Right ventricle myocardium superior (tissue), 1 donor: ENCODE data around the gene CPTP. TPM values are rescaled to one million over a fixed set of nuclear protein-coding genes. Genes with fewer than 3 reads are reported as not detected.
"Not testable (repeated sequence)": the region's sequence is repeated elsewhere in the genome, so short reads cannot be mapped to it uniquely, and the experiment has no call there.

Experiments
- ATAC-seq: fragments of 200-7000 bp; cut with Tn5 transposase; one replicate; pipeline ENCODE4 v1.9.1; 2020; ENCODE audit warnings: mild to moderate bottlenecking; ENCODE audit not compliant: poor library complexity
- DNase-seq: peaks from one replicate; pipeline ENCODE4 v3.0.0-alpha.2; 2020
- intact Hi-C: fragments of 100-400 bp; cut with DNase I; formaldehyde crosslinking; loops from one replicate; pipeline ENCODE4 v1.11.2; 2022
- total RNA-seq: library from RNA; stranded (reverse); fragmentation: NEBNext Ultra II Directional; extraction: Animal tissue kit (Norgen Biotek cat#: 25700); gene quantifications from one replicate; pipeline ENCODE4 v1.2.1, GENCODE V29; 2021
- donor health status: DM: no; HTN: yes; CAD: no; lungs with severe emphysema.

CPTP gene
- total RNA-seq, 1 donor from 2014 or later, result 113 TPM

DNA sequence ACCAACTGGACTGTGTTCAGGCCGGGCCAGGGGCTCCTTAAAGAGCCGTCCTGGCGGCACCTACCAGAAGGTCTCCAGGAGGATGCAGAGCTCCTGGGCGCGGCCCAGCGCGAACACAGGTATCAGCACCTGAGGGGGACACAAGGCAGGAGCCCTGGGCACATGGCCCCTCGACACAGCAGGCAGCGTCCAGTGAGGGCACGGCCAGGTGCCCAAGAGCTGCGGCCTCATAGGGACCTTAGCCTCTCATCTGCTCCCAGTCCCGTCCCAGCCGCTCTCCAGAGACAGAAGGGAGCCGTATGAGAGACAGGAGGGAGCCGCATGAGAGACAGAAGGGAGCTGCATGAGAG lies 10.4 kb upstream of the CPTP start:
- DNase-seq (no peak), ATAC-seq (no peak)
- intact Hi-C loops, result no loop called here

DNA sequence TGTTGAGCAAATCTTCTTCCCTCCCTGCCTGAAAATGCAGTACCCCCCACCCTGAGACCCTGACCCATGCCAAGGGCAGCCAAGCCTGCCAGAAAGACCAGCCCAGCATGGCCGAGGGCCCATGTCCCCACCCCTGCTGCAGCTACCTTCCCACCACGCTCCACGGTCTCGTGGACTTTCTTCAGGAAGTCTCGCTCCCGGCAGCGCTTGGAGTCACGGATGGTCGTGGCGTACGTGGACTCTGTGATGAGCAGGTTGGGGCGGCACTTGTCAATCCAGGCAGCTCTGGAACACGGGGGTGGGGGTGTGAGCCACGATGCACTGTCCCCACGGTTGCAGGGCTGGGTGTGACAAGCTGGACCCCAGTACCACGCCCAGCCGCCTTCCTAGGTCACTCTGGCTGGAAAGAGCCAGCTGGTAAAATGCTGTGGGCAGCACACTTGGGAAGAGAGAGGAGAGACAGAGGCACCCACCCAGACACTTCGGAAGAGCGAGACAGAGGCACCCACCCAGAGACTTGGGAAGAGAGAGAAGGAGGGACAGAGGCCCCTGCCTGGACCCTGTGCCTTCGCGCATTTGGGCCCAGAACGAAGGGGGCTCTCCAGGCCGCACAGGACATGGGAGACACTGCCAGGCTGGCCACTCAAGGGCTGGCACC lies 9.8 kb upstream of the CPTP start:
- ATAC-seq, result no peak
- no peak for DNase-seq
- intact Hi-C loops, result no loop called here

DNA sequence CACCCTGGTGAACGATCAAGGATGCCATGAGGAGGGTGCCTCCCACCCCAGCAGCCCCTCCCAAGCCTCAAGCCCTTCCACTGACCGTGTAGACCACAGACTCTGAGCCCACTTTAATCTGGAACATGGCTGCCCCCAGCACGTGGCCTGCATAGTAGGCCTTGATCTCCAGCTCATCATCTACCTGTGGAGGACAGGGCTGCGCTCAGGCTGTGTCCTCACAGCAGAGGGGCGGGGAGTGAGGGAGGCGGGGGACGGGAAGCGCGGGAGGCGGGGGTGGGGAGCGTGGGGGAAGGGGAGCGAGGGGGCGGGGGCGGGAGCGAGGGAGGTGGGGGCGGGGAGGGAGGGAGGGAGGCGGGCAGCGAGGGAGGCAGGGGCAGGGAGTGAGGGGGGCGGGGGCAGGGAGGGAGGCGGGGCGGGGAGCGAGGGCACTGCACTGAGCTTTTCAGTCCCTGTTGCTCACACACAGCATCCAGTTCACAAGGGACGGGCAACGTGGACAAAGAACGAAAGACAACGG lies 9.1 kb upstream of the CPTP start:
- DNase-seq (no peak), ATAC-seq (no peak)
- intact Hi-C loops, result no loop called here

DNA sequence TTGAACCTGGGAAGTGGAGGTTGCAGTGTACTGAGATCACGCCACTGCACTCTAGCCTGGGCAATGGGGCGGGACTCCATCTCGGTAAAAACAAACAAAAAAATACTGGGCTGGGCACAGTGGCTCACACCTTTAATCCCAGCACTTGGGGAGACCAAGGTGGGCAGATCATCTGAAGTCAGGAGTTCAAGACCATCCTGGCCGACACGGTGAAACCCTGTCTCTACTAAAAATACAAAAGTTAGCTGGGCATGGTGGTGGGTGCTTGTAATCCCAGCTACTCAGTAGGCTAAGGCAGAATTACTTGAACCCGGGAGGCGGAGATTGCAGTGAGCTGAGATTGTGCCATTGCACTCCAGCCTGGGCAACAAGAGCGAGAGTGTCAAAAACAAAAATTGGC lies 8.4 kb upstream of the CPTP start:
- intact Hi-C loops, DNase-seq, ATAC-seq: not testable (repeated sequence)

DNA sequence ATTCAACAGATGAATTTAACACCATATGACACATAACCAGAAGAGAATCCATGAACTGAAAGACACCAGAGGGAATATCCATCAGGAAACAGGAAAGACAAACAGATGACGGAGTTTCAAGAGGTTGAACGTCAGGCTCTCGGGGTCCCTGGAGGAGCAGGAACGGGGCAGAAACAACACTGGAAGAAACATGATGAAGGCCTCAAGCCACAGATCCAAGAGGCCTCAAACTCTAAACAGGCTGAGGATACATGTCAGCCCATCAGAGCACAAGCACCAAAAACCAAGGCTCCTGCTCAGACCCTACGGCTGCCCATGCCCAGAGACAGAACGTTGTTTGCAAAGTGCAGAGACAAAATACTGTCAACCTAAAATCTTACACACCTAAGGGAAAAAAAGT lies 7.2 kb upstream of the CPTP start:
- intact Hi-C loops, result no loop called here
- no peak for DNase-seq
- ATAC-seq, result no peak

DNA sequence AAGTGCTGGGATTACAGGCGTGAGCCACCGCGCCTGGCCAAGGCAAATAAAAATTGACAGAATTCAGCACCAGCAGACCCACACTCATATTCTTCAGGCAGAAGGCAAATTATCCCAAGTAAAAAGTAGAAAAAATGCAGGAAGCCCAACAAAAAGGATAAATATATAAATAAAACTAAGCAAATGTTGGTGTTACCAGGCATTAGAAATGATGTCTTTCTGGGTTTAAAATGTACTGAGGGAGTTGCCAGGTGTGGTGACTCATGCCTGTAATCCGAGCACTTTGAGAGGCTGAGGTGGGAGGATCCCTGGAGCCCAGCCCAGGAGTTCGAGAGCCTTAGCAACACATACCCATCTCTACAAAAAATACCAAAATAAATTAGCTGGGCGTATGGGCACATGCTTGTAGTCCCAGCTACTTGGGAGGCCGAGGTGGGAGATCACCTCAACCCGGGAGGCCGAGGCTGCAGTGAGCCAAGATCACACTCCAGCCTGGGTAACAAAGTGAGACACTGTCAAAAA lies 6.4 kb upstream of the CPTP start:
- intact Hi-C loops, result no loop called here
- peak; percentile 87 for ATAC-seq
- DNase-seq, result peak; percentile 89

DNA sequence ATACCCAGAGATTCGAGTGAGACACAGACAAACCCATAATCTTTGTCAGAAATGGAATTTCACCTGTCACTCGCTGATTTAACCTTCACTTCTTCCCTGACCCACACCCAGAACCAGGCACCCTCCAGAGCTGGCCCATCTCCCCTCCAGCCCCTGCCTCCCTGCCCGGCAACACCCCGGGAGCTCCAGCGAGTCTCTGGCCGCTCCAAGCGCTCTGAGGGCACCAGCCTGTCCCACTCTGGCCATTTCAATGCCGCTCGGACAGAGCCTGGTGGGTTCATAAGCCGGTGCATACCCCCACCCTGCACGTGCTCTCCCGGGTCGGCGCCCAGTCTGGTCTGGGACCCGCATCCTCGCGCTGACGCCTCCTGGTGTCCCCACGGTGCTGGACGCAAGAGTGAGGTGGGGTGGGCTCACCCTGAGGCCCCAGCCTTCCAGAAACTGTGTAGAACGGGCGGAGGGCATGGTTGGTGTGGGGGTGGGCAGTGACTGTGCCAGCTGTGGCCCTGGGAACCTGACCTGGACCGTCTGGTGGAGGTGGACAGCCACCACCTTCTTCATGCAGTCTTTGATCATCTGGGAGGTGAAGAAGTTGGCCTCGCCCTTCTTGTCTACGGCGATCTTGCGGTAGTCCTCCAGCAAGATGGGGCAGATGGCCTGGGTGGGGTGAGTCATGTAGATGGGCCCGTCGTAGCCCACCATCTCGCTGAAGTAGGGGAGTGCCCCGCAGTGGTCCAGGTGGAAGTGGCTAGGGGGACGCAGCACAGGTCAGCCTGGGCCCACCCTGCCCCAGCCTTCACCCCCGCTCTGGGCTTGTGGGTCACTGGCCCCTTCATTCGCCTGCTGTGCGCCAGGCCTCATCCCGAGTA lies 5.6 kb upstream of the CPTP start:
- intact Hi-C loops, result no loop called here
- DNase-seq, result no peak

DNA sequence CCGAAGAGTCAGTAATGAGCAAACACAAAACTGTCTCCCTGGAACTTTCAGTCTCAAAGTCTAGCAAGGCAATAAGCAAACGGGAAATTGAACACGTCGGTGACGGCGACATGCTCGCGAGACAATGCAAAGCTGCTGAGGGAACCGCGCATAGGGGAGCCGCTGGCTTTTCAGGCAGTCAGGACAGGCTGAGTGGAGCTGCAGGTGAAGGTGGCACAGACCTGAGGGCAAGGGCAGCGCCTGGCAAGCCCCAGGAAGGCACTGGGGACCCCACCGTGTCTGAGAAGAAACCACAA lies 5.0 kb upstream of the CPTP start:
- DNase-seq, result no peak
- intact Hi-C loops, result no loop called here
- ATAC-seq, result no peak

More for the DNA sequence above, 5.6 kb upstream of the CPTP start:
- ATAC-seq, result no peak

DNA sequence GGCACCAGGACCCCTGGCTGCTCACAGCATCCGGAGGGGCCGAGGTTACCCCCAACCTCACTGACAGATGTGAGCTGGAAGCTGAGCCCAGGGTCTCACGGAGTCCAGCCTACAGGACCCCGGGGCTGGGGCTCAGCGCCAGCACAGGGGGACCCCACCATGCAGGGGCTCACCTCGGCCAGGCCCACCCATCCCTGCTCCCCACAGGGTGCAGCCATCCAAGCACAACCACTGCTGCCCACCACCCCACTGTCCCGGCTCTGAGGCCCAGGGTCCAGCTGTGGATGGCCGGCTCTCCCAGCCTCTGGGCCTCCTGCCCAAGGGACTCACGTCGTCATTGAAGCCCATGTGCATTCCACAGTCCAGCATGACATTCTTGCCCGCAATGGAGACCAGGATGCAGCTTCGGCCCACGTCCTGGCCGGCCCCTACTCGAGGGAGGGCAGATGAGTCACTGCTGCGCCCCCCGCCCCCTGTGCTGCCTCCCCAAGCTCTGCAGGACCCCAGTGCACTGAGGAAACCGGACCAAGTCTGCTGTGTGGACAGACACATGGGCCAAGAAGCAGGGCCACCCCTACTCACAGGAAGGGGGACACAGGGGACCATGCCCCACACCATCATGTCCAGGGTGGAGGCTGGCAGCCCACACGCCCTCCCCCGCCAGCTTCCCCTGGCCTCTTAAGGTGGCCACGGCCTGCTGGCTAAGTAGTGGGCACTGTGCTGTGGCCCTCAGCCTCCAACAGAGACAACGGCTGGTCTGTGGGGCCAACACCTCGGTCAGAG lies 3.7 kb upstream of the CPTP start:
- intact Hi-C loops, result no loop called here
- no peak for DNase-seq
- ATAC-seq, result no peak

DNA sequence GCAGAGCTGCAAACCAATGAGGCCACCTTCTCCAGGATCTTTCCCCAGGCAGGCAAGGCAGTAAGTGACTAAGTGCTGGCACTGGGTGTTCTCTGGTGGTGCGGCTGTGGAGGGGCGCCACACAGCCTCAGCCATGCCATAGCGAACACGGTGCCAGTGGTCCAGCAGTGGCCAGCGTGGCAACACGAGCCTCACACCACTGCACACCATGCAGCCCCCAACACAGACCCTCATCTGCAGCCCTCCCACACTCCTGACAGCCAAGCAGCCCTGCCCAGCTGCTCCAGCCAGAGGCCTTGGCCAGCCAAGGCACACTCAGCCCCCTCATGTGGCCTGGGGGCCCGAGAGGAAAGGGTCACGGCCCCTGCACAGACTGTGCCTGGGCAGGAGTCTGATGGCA lies 3.1 kb upstream of the CPTP start:
- DNase-seq (no peak), ATAC-seq (no peak)
- intact Hi-C loops, result no loop called here

DNA sequence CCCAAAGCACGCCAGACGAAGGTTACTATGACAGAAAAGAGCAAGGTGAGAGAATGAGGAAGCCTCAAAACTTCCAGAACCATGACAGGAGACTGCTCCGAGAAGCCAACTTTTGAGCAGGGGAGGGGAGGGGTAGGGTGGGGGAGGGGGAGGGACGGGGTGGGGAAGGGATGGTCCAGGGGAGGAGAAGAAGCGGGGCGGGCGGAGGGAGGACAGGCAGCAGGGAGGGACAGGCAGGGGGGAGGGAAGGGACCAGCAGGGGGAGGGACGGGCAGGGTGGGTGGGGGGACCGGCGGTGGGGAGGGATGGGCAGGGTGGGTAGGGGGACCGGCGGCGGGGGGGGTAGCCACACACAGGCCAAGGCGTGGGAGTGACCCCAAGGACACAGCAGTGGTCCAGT lies 2.2 kb upstream of the CPTP start:
- intact Hi-C loops, result no loop called here
- DNase-seq (no peak), ATAC-seq (no peak)

DNA sequence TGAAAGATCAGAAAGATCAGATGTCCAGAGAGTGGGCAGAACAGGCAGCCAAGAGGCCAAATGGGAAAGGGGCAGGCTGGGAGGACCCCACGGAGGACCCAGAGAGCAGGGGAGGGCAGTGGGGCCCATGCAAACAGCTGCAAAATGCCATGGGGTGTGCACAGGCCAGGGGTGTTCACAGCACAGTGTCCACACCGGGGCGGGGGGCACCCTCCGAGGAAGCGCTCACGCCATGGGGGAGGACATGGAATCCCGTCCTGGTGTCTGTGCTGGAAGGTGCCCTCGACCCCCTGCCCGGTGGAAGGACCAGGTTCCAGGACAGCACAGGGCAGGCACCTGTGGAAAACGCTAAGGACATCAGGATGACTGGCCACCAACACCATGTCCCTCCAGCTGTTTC lies 1.6 kb upstream of the CPTP start:
- DNase-seq (no peak), ATAC-seq (no peak)
- intact Hi-C loops, result no loop called here

DNA sequence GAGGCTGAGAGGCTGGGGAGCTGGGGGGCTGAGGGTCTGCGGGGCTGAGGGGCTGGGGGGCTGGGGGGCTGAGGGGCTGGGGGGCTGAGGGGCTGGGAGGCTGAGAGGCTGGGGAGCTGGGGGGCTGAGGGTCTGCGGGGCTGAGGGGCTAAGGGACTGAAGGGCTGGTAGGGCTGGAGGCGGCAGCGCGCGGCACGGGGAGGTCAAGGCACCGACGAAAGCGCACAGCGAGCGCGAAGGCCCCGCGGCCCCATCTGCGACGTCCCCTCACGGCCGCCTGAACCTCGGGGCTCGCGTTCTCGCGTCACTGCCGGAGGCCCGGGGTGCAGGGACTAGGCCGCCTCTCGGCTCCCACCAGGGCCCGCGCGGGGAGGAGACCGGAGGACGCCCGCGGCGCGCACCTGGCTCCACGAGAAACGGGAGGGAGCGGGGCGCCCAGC lies 498 bp upstream of the CPTP start:
- intact Hi-C loops, result no loop called here
- ATAC-seq, result no peak
- no peak for DNase-seq

DNA sequence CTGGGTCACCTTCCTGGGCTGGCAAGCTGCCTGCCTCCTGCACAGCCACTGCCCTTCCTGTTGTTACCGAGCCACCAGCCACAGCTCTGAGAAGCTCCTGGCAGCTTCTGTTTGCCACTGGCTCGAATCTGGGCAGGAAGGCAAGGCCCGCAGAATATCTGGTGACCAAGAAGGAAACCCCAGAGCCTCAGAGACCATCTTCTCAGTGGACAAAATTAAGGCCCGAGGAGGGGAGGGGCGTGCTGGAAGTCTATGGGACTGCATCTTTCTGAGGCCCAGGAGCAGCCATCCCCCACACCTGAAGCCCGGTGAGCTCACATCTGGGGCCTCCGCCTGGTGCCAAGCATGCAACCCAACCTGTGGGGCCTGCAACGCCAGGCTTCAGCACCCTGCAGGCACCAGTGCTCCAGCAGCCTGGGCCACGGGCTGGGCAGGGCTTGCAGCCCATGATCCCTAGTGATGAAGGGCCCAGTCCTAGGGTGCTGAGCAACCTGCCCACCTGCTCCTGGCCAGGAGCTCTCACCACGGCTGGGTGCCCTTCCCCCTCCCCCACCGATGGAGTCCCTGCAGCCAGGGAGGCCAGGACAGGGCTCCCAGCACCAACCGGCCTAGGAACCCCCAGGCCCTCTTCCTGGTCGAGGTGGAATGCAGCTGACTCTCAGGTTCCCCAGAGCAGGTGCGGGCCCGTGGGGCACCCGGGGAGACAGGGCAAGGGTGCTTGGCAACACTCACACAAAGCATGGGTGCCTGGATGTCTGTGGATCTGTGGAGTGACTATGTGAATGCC lies 879 bp downstream of the CPTP start:
- DNase-seq (peak; percentile 84), ATAC-seq (peak; percentile 69)
- intact Hi-C loops, result no loop called here

DNA sequence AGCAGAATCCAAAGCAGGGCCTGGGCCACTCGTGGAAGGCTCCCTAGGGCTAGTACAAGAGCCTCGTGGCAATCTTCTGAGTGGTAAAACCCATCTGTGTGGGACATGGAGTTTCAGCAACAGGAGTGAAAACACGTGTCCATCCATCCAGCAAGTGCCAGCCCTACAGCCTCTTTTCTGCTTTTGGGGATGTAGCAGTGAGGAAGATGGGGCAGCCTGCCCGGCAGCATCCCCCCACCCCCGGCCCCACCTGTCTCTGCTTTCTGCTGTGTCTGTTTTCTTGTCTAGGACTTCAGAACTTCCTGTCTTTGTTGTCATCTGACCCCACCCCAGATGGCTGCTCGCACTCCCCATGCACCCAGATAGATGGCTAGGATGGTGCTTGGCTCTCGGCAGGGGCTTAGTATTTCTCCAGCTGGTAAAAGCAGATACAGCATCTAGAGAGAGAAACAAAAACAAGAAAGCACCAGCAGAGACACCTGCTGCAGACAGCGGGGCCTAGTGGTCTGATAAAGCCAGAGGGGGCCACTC lies 1.5 kb downstream of the CPTP start:
- DNase-seq (no peak), ATAC-seq (no peak)
- intact Hi-C loops, result no loop called here

DNA sequence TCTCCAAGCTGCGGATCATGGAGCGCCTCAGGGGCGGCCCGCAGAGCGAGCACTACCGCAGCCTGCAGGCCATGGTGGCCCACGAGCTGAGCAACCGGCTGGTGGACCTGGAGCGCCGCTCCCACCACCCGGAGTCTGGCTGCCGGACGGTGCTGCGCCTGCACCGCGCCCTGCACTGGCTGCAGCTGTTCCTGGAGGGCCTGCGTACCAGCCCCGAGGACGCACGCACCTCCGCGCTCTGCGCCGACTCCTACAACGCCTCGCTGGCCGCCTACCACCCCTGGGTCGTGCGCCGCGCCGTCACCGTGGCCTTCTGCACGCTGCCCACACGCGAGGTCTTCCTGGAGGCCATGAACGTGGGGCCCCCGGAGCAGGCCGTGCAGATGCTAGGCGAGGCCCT lies 2.7 kb downstream of the CPTP start:
- DNase-seq (no peak), ATAC-seq (no peak)
- intact Hi-C loops, result no loop called here

DNA sequence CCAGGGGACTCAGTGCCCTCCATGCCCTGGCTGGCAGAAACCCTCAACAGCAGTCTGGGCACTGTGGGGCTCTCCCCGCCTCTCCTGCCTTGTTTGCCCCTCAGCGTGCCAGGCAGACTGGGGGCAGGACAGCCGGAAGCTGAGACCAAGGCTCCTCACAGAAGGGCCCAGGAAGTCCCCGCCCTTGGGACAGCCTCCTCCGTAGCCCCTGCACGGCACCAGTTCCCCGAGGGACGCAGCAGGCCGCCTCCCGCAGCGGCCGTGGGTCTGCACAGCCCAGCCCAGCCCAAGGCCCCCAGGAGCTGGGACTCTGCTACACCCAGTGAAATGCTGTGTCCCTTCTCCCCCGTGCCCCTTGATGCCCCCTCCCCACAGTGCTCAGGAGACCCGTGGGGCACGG lies 3.7 kb downstream of the CPTP start:
- ATAC-seq, result no peak
- intact Hi-C loops, result no loop called here

More for the DNA sequence above, 3.7 kb downstream of the CPTP start:
- DNase-seq, result no peak
